Stimulated activated CD4-positive, alpha-beta T cell treated with anti-CD3 and anti-CD28 coated beads, Interleukin-4, amount 100 ng/mL, for 24 hours (primary cell): ENCODE results near the gene SKIC8.

Experiments used
- DNase-seq: peaks from one replicate; pipeline ENCODE4 v3.0.0-alpha.2; 2020

Gene SKIC8

GRCh38 chr15:78299101-78299930 lies at the start of gene SKIC8:
SKIC8 (minus strand) TSS chr15:78299609; CDS start chr15:78295686, 3,923 bp downstream.
- DNase-seq, result peak; percentile 90

DNA sequence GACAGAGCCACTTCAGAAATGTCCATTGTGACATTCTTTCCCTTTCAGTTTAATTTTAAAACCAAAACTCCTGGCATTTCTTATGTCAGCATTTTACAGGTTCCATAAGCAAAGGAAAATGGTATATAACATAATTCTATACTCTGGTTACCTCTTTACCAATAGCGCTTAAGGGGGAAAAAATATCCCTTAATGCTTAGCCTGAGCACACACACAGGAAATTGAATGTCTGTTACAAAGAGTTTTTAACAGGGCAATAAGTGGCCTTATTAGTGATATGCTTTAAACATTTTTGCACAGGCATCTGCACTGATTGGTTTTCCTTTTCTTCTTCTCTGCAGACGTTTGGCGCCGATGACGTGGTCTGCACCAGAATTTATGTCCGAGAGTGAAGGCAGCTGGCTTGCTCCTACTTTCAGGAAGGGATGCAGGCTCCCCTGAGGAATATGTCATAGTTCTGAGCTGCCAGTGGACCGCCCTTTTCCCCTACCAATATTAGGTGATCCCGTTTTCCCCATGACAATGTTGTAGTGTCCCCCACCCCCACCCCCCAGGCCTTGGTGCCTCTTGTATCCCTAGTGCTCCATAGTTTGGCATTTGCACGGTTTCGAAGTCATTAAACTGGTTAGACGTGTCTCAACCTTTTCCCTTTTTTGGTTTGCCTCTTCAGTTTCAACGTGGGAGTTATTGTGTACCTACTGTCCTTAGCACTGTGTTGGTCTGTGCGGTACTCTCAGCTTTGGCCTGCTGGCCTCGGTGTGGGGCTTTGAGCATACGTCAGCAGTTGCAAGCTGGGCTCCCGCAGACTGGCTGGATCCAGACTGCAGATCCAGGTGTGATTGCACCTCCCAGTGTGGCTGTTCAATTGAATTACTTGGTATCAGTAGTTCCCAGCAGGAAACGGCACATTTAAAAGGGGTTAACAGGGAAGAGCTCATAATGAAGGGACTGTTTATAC lies 48.5 kb upstream of the SKIC8 start:
- no peak for DNase-seq

DNA sequence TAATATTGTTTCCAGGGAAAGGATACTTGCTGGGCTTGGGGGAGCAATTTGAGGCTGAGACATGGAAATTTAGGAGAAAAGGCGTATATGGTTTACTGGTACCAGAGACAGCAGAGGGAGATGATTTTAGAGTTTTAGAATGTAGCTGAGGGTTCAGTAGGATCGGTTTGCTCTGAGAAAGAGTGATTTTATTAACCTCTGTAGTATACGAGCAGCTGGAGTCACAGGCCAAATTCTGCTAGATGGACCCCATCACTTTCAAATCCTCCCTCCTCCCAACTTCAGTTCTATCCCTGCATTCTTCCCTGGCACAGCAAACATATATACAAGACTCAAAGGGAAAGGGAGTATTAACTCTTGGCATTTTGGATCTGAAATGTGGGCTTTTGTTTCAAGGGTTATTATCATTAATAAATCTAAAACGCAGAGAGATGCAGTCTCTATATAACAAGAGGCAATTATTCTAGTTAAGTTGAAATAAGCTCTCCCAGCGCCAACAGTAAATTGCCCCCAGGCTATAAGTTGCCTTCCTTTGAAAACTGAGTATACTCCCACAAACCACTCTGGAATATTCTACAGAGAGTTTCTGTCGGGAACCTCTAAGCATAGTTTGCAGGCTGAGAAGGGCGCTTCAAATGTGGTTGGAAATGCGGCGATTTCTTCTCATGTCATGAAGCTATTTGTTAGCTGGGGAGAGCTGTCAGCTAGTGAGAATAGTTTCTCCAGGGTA lies 46.2 kb upstream of the SKIC8 start:
- no peak for DNase-seq

GRCh38 chr15:78343276-78344060 lies 44.1 kb upstream of the SKIC8 start:
- DNase-seq, result no peak

DNA sequence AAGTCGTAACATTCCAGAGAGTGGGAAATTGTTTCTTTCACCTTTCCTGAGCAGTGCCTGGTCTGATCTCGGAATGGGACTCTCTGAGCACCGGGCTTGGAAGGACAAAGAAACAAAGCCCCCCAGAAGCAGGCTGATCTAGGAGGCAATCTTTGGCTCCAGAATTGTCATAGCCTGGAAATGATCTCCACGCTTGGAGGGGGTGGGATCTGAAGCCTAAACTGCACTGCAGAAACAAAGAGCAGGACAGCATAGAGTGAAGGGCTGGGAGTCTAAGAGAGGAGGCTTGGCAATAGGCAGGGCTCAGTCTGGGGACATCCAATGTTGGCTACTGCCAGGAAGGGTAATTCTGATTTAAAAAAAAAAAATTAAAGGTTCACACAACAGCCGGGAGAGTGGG lies 42.6 kb upstream of the SKIC8 start:
- no peak for DNase-seq

DNA sequence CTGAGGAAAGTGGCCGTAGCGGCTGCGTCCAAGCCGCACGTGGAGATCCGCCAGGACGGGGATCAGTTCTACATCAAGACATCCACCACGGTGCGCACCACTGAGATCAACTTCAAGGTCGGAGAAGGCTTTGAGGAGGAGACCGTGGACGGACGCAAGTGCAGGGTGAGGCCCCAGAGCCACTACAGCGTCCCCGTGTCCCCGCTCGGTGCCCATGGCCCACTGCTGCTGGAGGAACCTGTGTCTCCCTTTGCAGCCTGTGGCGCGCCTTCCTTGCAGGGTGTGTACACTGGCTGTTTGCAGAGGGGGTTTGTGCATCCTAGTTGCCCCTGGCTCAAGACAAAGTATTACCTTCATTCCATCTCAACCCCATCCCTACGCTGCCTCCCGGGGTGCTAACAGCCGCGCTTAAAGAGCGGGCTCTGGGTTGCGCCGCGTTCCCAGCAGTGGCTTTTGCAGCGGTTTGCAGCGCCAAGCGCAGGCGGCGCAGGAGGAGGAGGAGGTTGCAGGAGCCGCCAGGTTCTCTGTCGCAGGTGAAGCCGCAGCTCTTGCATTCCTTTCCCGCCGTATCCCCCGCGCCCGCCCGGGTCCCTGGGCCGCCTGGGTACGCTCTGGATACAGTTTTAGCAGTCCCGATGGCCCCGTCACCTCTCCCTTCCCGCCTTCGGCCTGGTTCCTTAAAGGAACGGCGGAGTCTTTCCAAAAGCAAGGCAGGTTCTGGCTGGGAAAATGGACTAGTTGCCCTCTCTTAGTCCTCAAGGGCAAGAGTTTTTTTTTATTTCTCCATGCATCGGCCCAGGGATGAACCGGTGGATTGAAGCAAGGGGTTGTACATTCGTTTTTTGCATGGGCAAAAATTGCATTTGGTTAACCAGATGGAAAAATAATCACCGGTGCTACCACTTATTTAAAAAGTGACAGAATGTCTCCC lies 41.9 kb upstream of the SKIC8 start:
- no peak for DNase-seq

DNA sequence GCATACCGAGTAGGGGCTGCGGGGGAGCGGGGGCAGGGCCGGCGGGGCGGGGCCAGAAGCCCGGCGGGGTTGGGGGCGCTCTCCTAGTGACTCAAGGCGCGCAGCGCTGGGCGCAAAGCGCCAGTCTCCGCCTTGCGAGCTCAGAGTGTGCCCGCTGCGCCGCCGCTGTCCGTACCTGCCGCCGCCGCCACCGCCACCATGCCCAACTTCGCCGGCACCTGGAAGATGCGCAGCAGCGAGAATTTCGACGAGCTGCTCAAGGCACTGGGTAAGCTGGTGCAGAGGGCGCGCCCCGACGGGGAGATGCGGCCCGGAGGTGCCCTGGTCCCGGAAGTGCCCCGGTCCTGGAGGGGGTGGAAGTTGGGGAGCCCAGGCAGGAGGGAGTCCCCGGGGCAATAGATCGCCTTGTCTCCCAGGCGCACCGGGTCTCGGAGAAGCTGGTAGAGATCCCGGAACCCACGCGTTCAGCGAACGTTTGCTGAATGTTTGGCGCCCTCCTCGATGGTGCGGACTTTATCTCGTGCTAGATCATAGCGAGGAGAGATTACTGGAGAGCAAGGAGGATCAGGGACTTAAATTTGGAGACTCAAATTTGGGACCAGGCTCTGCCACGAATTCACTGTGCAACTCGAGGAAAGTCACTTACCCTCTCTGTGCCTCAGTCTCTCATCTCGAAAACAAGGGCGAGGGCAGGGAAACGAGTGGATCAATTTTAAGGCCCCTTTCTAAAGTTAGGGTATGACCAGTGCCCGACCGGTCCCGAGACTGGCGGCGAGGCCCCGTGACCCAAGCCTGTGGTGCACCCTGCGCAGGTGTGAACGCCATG lies 41.0 kb upstream of the SKIC8 start, which contains the start of gene CRABP1:
CRABP1 (plus strand) TSS at position 123 of the 826 bp plus-strand sequence; CDS start at position 199, 76 bp downstream.
- no peak for DNase-seq

DNA sequence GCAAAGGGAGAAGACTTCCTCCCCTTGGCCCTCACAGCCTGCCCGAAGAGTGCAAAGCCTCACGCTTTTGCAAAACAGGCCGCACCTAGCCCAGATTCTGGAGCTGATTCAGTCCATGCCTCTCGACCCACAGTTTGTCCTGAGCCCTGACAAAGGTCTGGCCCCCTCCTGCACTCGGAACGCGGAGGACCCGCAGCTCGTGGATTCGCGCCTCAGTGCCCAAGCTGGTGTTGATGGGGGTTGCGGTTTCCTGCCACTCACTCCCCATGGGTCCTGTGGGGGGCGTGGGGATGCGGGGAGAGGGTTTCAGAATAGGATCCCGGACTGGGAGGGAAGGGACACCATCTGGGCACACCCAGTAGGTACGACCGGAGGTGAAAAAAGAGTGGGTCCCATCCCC lies 40.1 kb upstream of the SKIC8 start:
- DNase-seq, result no peak

- no peak for DNase-seq
Observed at GRCh38 chr15:78338781-78339180, 39.4 kb upstream of the SKIC8 start.

DNA sequence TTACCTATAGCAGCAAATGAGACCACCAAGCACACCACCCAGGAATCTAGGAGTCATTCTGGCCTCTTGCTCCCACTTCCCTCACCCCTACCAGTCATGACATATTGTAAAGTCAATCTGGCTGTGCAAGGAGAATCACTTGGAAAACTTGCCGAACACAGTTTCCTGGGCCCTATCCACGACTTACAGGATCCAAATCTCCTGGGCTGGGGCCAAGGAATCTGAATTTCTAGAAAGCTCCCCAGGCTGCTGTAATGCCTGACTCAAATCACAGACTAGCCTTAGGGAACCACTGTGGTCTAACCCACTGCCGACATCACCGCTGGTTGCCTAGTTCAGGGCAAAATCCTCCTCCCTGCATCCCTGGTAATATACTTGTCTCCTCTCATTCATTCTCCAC lies 36.6 kb upstream of the SKIC8 start:
- DNase-seq, result no peak

DNA sequence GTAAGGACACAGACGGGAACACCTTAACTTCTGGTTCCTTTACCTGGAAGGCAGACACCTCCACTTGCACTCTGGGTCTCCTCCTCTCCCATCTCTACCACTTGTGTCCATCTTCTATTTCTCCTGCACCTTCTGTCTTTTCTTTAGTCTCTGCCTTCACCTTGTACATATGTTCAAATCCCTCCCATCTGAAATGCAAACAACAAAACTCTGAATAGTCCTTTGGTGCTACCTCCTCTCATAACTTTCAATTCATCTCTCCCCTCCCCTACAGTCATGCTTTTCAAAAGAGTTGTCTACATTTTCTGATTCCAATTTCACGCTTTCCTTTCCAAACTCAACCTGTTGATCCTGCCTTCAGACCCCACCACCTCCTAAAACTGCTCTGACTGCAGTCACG lies 35.4 kb upstream of the SKIC8 start:
- DNase-seq, result no peak

DNA sequence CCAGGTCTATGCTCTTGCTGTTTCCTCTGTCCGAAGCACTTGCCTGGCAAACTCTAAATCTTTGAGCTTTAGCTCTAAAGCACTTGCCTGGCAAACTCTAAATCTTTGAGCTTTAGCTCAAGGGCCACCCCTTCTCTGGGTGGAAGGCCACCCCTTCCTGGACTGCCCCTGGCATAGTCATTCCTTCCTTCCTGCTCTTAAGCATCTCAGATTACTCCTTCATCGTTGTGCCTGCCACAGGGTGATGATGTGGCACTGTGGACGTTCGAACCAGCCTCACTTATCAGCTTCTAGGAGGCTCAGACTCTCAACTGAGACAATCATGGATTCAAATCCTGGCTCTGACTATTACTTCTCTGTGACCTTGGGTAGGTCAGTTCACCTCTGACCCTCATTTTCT lies 30.2 kb upstream of the SKIC8 start:
- no peak for DNase-seq

DNA sequence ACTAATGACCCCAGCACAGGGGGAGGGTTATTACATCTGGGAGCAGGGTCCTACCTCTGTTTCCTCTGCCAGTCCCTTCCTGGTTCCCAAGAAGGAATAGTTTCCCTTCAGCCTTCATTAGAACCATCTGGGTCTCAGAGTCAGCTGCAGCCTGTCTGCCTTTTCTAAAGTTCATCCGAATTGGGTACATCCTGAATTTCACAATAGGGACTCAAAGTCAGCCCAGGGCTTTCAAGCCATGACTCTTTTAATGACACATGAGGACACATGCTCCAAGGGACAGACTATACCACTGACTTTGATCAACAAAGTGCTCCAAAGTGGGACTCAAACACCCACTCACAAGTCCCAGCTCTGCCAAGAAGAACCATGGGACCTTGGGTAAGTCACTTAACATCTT lies 28.1 kb upstream of the SKIC8 start:
- no peak for DNase-seq

DNA sequence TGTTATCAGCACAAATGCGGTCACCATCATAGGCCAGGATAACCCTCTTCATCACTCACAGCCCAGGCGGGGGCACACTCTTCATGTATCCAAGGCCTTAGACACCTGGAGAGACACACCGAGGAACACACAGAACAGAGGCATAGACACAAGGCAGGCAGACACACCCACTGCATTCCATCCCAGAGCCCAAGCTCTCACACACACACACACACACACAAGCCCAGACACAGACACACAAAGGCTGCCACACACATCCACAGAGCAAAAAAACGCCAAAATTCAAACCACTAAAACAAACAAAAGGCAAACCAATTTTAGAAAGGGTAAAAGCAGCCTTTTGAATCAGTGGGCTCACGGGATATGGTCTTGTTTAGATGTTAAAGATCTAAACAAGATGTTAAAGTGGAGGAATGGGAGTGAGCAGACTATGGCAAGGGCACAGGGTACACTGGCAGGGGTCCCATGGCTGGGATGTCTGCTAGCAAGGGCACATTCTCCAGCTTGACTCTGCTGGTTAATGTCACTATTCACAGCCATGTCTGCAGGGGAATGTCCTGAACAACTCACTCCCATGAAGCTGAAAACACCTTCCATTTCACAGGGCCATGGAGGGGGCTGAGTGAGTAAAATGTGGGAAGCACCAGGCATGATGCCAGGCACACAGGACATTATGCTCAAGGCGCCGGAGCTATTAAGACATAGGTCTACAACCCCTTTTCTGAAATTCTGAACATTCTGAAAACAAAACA lies 25.9 kb upstream of the SKIC8 start:
- no peak for DNase-seq

GRCh38 chr15:78324144-78324543 lies 24.7 kb upstream of the SKIC8 start:
- no peak for DNase-seq

DNA sequence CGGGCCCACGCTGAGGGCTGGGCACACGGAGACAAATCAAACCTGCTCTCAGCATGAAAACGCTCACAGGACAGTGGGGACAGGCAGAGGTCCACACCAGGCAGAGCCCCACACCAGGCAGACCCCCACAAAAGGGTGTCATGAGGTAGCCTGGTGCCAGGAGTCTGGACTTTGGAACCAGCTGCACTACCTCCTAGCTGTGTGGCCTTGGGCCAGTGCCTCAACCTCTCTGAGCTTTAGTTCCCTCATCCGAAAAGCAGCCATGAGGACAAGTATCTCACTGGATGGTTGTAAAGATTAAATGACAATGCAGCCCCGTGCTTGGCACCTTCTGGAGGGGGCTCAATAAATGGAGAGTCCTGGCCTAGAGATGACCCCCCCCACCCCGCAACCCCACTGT lies 24.3 kb upstream of the SKIC8 start:
- DNase-seq, result no peak

GRCh38 chr15:78322724-78323521 lies 23.5 kb upstream of the SKIC8 start:
- DNase-seq, result no peak

GRCh38 chr15:78322243-78322642 lies 22.8 kb upstream of the SKIC8 start:
- no peak for DNase-seq
